SH-SY5Y (cell line): ENCODE data around the gene COL1A1.

Experiments used
- GATA2 ChIP-seq: IDR thresholded peaks from 2 replicates; pipeline ENCODE4 v1.6.1; 2011; ENCODE audit warnings: mild to moderate bottlenecking, low read depth, low read length
- GATA3 ChIP-seq: IDR thresholded peaks from 2 replicates; pipeline ENCODE4 v1.6.1; 2011; ENCODE audit warnings: low read depth, mild to moderate bottlenecking, low read length, moderate library complexity

- no peak for TF ChIP-seq GATA3
- no peak for TF ChIP-seq GATA2
Measured at GRCh38 chr17:50221266-50221863, 19.9 kb upstream of the COL1A1 start.
